Choroid plexus epithelial cell (primary cell): ENCODE results near the gene AMN.

Experiments
- DNase-seq: peaks from one replicate; pipeline ENCODE4 v3.0.0-alpha.2; 2010; ENCODE audit warnings: low read depth
- H3K4me3 ChIP-seq: 2 replicates; pipeline ENCODE4 v1.5.1; 2011; ENCODE audit warnings: low read depth, mild to moderate bottlenecking, control low read depth, low read length, moderate library complexity
- TF ChIP-seq, protein P1 (sequence below): conservative IDR thresholded peaks from 2 replicates; pipeline ENCODE4 v1.5.1; 2011; ENCODE audit warnings: low read depth, mild to moderate bottlenecking, control low read depth, inconsistent platforms, low read length, moderate library complexity

Gene AMN

GRCh38 chr14:102930753-102931579 is 8.5 kb downstream of the AMN start:
- TF ChIP-seq, protein P1, sequence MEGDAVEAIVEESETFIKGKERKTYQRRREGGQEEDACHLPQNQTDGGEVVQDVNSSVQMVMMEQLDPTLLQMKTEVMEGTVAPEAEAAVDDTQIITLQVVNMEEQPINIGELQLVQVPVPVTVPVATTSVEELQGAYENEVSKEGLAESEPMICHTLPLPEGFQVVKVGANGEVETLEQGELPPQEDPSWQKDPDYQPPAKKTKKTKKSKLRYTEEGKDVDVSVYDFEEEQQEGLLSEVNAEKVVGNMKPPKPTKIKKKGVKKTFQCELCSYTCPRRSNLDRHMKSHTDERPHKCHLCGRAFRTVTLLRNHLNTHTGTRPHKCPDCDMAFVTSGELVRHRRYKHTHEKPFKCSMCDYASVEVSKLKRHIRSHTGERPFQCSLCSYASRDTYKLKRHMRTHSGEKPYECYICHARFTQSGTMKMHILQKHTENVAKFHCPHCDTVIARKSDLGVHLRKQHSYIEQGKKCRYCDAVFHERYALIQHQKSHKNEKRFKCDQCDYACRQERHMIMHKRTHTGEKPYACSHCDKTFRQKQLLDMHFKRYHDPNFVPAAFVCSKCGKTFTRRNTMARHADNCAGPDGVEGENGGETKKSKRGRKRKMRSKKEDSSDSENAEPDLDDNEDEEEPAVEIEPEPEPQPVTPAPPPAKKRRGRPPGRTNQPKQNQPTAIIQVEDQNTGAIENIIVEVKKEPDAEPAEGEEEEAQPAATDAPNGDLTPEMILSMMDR, result no peak
- H3K4me3 ChIP-seq, result no peak overlapping the region
- peak; percentile 48 for DNase-seq

GRCh38 chr14:102931580-102932285 is 9.3 kb downstream of the AMN start:
- TF ChIP-seq, protein P1, result no peak
- no peak overlapping the region for H3K4me3 ChIP-seq
- DNase-seq, result no peak

- H3K4me3 ChIP-seq, result no peak overlapping the region
- TF ChIP-seq, protein P1, result no peak
- DNase-seq, result no peak
Observed at GRCh38 chr14:102932484-102933248, 10.2 kb downstream of the AMN start.

- no peak overlapping the region for H3K4me3 ChIP-seq
- no peak for DNase-seq
- TF ChIP-seq, protein P1, result no peak
Observed at GRCh38 chr14:102933618-102934231, 11.3 kb downstream of the AMN start.

DNA sequence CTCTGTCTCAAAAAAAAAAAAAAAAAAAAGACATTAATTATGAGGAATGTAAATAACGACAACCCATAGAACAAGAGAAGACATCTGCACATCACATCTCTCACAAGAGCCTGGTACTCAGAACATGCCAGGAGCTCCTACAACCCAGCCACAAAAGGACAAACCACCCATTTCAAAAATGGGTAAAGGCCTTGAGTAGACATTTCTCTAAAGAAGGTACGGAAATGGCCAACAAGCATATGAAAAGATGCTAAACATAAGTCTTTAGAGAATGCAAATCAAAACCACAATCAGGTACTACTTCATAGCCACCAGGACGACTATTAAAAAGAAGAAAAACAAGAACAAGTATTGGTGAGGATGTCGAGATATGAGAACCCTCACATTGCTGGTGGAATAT is 13.3 kb downstream of the AMN start:
- DNase-seq, result no peak
- H3K4me3 ChIP-seq, result no peak overlapping the region
- TF ChIP-seq, protein P1, result no peak

DNA sequence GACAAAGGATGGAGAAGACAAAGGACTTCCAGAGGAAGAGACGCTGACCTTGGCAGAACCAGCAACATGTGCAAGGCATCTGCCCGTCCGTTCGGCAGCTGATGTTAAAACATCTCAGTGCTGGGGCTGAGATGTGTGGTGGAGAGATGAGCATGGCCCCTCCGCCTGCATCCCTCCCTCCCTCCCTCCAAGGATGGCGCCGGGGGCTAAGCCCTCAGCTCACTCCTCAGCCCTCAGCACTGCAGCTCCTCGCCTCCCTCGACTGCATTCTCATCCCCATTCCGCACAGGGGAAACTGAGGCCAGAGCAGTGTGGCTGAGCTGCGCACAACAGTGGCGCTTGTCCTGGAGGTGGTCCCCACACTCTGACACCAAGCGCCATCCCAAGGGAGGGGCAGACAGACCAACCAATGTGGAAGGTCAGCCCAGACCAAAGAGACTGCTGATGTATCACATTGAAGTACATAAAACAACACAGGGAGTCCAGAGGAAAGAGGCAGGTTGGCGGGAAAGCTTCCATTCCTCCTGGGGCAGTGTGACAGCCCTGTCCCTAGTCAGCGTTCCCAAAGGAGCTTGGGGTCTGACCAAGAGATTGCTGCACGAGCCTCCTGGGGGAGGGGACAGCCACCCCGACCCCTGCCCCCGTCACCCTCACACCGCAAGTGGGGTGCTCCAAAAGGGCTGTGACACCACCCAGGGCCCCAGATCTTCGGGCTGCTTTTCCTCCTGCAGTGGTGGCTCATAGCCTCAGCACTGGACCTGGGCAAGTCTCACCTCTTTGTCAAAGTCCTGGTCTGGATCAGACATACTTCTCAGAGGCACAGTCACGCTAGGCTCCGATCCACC is 15.1 kb downstream of the AMN start:
- no peak for DNase-seq
- no peak overlapping the region for H3K4me3 ChIP-seq
- TF ChIP-seq, protein P1, result no peak
